ENCODE results near the gene NME9. TPM values are rescaled to one million over a fixed set of nuclear protein-coding genes. Genes with fewer than 3 reads are reported as not detected.

Gene NME9
- total and polyA plus RNA-seq, 8 donors, result 0.13 to 0.55 TPM; not detected in 6

- TF ChIP-seq POLR2AphosphoS5 (IDR thresholded peaks at IDR 0.05), result no peak
- no peak for TF ChIP-seq CTCF (IDR thresholded peaks at IDR 0.05)
- no peak for TF ChIP-seq EP300 (IDR thresholded peaks at IDR 0.05)
- TF ChIP-seq POLR2A (IDR thresholded peaks at IDR 0.05), result no peak
- no peak overlapping the region for H3K27ac ChIP-seq
- no peaks in the 10 kb centered on the region for H3K4me1 ChIP-seq
- WGBS, 5 donors, result 92 to 100% (median 98%) methylated on average over 1 of the region's 1 CpG
- no peak for DNase-seq
- H3K9me3 ChIP-seq, result no peaks in the 10 kb centered on the region
- intact Hi-C loops (cut with DNase I; ENCODE audit: low total_unique reads), result no loop called here
- peaks cover 17 to 71% (median 65%) of the 10 kb centered on the region in 4 donors for H3K36me3 ChIP-seq
- H3K27me3 ChIP-seq, result no peaks in the 10 kb centered on the region
- no peak overlapping the region for H3K4me3 ChIP-seq
These were observed 63.9 kb downstream of the NME9 start for GRCh38 chr3:138265745-138266144.

GRCh38 chr3:138263104-138263503 lies 66.5 kb downstream of the NME9 start:
- no peaks in the 10 kb centered on the region for H3K9me3 ChIP-seq
- TF ChIP-seq CTCF (IDR thresholded peaks at IDR 0.05), result no peak
- 47 to 58% (median 50%) methylated on average over 2 of the region's 2 CpGs for WGBS, 5 donors
- H3K4me3 ChIP-seq, result no peak overlapping the region
- intact Hi-C loops (cut with DNase I; ENCODE audit: low total_unique reads), result no loop called here
- H3K4me1 ChIP-seq, result peaks cover 0 to 4% (median 0%) of the 10 kb centered on the region in 4 donors
- DNase-seq, result peak in 1 of 2 donors; percentile 16
- peaks cover 8 to 65% (median 59%) of the 10 kb centered on the region in 4 donors for H3K36me3 ChIP-seq
- no peaks in the 10 kb centered on the region for H3K27me3 ChIP-seq
- H3K27ac ChIP-seq, result no peak overlapping the region

- Histone ChIP-seq H3K27ac (no peak overlapping the region), H3K4me1 (peaks cover 0 to 4% (median 0%) of the 10 kb centered on the region in 4 donors), H3K4me3 (no peak overlapping the region), H3K36me3 (peaks cover 8 to 41% (median 37%) of the 10 kb centered on the region in 4 donors), H3K9me3 (no peaks in the 10 kb centered on the region), H3K27me3 (no peaks in the 10 kb centered on the region)
- TF ChIP-seq POLR2AphosphoS5 (IDR thresholded peaks at IDR 0.05) (no peak), EP300 (IDR thresholded peaks at IDR 0.05) (no peak), POLR2A (IDR thresholded peaks at IDR 0.05) (no peak), CTCF (IDR thresholded peaks at IDR 0.05) (no peak)
- intact Hi-C loops (cut with DNase I; ENCODE audit: low total_unique reads), result no loop called here
- DNase-seq, result no peak
- WGBS, 5 donors, result 31 to 60% (median 52%) methylated on average over 1 of the region's 1 CpG
These were observed 69.0 kb downstream of the NME9 start for GRCh38 chr3:138260611-138261010.

- 89 to 96% (median 94%) methylated on average over 4 of the region's 4 CpGs for WGBS, 5 donors
- Histone ChIP-seq H3K4me3 (no peak overlapping the region), H3K4me1 (peaks cover 0 to 4% (median 0%) of the 10 kb centered on the region in 4 donors), H3K9me3 (no peaks in the 10 kb centered on the region), H3K27me3 (no peaks in the 10 kb centered on the region), H3K27ac (no peak overlapping the region), H3K36me3 (peaks cover 4 to 26% (median 23%) of the 10 kb centered on the region in 4 donors)
- intact Hi-C loops (cut with DNase I; ENCODE audit: low total_unique reads), result no loop called here
- TF ChIP-seq POLR2AphosphoS5 (IDR thresholded peaks at IDR 0.05), result no peak
- no peak for TF ChIP-seq POLR2A (IDR thresholded peaks at IDR 0.05)
- no peak for TF ChIP-seq CTCF (IDR thresholded peaks at IDR 0.05)
- no peak for DNase-seq
These were observed 70.5 kb downstream of the NME9 start for GRCh38 chr3:138259126-138259525.

All from stomach (tissue), 9 donors.